Measurements from ENCODE around the gene UNC5A. TPM values are rescaled to one million over a fixed set of nuclear protein-coding genes. Genes with fewer than 3 reads are reported as not detected.
A peak's percentile ranks its signal among the peaks of the same experiment; 100 is the strongest.

The UNC5A gene
- total RNA-seq, 2 experiments from 2014 or later: not detected

DNA sequence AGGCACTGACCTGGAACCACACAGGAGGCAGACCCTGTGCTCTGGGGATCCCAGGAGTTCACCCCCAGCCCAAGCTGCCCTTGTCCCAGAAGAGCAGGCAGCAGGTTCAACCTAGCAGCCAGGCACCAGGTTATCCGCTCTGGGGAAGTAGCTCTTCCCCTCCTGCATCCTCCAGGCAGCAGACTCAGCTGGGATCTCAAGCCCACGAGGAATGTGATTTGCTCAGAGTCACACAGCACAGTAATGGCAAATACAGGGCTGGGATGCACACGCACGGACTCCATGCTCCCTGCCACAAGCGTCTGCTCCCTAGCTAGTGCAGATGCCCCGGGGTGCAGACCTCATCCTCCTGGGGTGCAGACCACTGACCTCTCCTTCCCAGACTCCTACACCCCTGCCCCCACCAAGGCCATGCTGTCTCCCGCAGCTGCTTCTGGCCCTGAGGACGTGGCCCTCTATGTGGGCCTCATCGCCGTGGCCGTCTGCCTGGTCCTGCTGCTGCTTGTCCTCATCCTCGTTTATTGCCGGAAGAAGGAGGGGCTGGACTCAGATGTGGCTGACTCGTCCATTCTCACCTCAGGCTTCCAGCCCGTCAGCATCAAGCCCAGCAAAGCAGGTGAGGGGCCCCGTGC is 63.3 kb downstream of the UNC5A start:
- H3K27me3 Mint-ChIP-seq: peaks cover 20% of the 10 kb centered on the region
- POLR2A ChIA-PET: no interaction called here
- no peaks in the 10 kb centered on the region for H3K36me3 Mint-ChIP-seq (ENCODE audit: low read depth)
- ATAC-seq (no peak), DNase-seq (no peak)
- H3K4me3 Mint-ChIP-seq: no peak overlapping the region
- H3K27ac Mint-ChIP-seq: no peak overlapping the region
- H3K9me3 Mint-ChIP-seq (ENCODE audit: low read depth): no peaks in the 10 kb centered on the region
- peaks cover 7% of the 10 kb centered on the region for H3K4me1 Mint-ChIP-seq
- intact Hi-C loops (cut with DNase I, micrococcal nuclease): no loop called here
- CTCF ChIA-PET: no interaction called here

- no peaks in the 10 kb centered on the region for H3K9me3 Mint-ChIP-seq (ENCODE audit: low read depth)
- ChIA-PET POLR2A (no interaction called here), CTCF (interaction anchor here (0.8 kb wide), 1 partner anchor 10 kb away, joined by 3 read pairs; no protein-coding TSS in a partner anchor)
- ATAC-seq: no peak
- DNase-seq: no peak
- H3K36me3 Mint-ChIP-seq (ENCODE audit: low read depth): no peaks in the 10 kb centered on the region
- H3K27ac Mint-ChIP-seq: no peak overlapping the region
- intact Hi-C loops (cut with DNase I, micrococcal nuclease): no loop called here
- peaks cover 20% of the 10 kb centered on the region for H3K27me3 Mint-ChIP-seq
- H3K4me1 Mint-ChIP-seq: peaks cover 7% of the 10 kb centered on the region
- H3K4me3 Mint-ChIP-seq: no peak overlapping the region
These were observed 63.9 kb downstream of the UNC5A start for GRCh38 chr5:176874198-176874780.

- Mint-ChIP-seq H3K36me3 (ENCODE audit: low read depth) (no peaks in the 10 kb centered on the region), H3K9me3 (ENCODE audit: low read depth) (no peaks in the 10 kb centered on the region), H3K4me1 (peaks cover 7% of the 10 kb centered on the region), H3K4me3 (no peak overlapping the region), H3K27me3 (peaks cover 20% of the 10 kb centered on the region), H3K27ac (no peak overlapping the region)
- ChIA-PET POLR2A (no interaction called here), CTCF (interaction anchor here (0.8 kb wide), 1 partner anchor 9 kb away, joined by 3 read pairs; no protein-coding TSS in a partner anchor)
- intact Hi-C loops (cut with DNase I, micrococcal nuclease): no loop called here
- ATAC-seq (no peak), DNase-seq (no peak)
These were observed 64.7 kb downstream of the UNC5A start for GRCh38 chr5:176875014-176875550.

DNA sequence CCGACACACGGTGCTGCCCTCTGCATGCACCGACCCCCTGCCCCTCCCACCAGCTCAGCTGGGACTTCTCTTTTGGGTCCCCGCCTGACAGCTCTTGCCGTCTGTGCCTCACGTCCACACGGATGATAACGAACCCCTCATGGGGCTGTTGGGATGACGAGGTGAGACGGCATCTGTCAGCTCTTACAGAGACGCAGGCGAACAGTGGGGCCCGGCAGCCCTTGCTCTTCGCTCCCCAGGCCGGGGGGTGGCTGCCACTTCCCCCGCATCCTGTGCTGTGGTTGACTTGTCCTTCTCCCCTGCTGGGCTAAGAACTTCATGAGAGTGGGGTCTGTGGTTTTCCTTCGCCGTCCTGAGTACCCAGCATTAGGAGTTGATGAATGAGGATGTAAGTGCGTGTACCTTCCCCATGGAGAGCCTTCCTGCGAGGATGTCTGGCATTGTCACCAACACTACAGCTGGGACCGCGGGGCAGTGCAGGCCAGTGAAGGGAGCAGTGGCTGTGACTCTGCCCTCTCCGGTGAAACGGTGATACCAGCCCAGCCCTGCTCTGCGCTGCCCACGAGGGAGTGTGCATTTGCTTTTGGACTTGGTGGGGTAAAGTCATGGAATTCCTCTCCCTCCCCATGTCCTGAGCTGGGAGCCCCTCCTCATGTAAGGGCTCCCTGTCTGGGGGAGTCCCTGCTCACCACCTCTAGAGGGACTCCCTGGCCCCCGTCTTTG is 65.6 kb downstream of the UNC5A start:
- H3K4me1 Mint-ChIP-seq: peaks cover 7% of the 10 kb centered on the region
- intact Hi-C loops (cut with DNase I, micrococcal nuclease): no loop called here
- H3K36me3 Mint-ChIP-seq (ENCODE audit: low read depth): no peaks in the 10 kb centered on the region
- DNase-seq (peak; percentile 28), ATAC-seq (peak; percentile 49)
- H3K9me3 Mint-ChIP-seq (ENCODE audit: low read depth): no peaks in the 10 kb centered on the region
- ChIA-PET CTCF (interaction anchor here (0.8 kb wide), 1 partner anchor 24 kb away, joined by 3 read pairs; no protein-coding TSS in a partner anchor), POLR2A (no interaction called here)
- H3K27me3 Mint-ChIP-seq: peaks cover 20% of the 10 kb centered on the region
- no peak overlapping the region for H3K4me3 Mint-ChIP-seq
- no peak overlapping the region for H3K27ac Mint-ChIP-seq

DNA sequence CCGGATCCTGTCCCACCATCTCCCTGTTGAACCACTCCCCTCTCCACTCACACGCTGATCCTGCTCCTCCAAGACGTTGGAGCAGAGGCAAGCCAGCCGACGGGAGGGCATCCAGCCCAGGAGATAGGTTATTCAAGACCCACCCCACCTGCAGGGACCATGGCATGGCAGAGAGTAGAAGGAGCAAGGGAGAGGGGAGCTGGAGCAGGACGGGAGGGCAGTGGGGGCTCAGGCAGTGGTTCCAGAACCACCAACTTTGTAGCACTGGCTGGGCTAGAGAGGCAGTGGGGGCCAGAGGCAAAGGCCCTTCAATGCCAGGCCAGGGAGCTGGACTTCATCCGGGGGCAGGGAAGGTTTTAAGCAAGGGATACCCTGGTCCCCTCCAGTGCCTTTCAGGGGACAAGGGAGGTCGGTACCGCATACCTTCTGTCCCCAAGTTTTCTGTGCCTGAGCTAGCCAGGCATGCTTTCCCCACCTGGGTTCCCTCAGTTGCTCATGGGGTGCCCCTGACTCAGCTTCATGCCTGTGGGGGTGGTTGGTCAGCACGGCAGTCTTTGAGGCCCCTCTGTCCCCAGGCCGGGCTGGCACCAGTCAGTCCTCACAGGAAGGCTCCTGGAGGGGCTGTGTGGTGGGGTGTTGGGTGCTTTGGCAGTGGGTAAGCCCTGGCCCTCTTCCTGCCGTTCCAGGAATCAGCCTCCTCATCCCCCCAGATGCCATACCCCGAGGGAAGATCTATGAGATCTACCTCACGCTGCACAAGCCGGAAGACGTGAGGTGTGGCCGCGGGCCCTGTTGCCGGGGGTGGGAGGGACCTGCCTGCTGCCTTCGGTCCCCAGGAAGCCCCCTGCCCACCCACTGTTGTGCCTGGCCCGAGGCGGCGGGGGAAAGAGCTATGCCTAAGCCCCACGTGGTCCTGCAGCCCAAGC is 66.4 kb downstream of the UNC5A start:
- H3K4me1 Mint-ChIP-seq: peaks cover 7% of the 10 kb centered on the region
- ChIA-PET CTCF (interaction anchor here (0.8 kb wide), 1 partner anchor 23 kb away, joined by 3 read pairs; no protein-coding TSS in a partner anchor), POLR2A (no interaction called here)
- H3K27me3 Mint-ChIP-seq: peaks cover 20% of the 10 kb centered on the region
- ATAC-seq: no peak
- H3K4me3 Mint-ChIP-seq: no peak overlapping the region
- no peak overlapping the region for H3K27ac Mint-ChIP-seq
- no peaks in the 10 kb centered on the region for H3K36me3 Mint-ChIP-seq (ENCODE audit: low read depth)
- H3K9me3 Mint-ChIP-seq (ENCODE audit: low read depth): no peaks in the 10 kb centered on the region
- intact Hi-C loops (cut with DNase I, micrococcal nuclease): no loop called here
- no peak for DNase-seq

DNA sequence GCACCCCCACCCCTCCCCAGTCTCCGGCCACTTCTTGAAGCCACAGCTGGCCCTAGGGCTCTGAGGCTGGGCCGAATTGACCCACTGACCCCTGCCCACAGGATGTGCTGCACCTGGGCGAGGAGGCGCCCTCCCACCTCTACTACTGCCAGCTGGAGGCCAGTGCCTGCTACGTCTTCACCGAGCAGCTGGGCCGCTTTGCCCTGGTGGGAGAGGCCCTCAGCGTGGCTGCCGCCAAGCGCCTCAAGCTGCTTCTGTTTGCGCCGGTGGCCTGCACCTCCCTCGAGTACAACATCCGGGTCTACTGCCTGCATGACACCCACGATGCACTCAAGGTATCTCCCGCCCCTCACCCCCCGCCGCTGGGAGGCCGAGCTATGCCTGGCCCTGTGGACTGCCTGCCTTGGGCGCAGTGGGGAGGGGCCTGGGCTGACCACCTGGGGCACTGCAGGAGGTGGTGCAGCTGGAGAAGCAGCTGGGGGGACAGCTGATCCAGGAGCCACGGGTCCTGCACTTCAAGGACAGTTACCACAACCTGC is 67.5 kb downstream of the UNC5A start:
- ChIA-PET CTCF (interaction anchor here (0.7 kb wide), 1 partner anchor 192 kb away, joined by 3 read pairs; no protein-coding TSS in a partner anchor), POLR2A (no interaction called here)
- ATAC-seq: no peak
- no peak for DNase-seq
- Mint-ChIP-seq H3K36me3 (ENCODE audit: low read depth) (no peaks in the 10 kb centered on the region), H3K27me3 (peaks cover 20% of the 10 kb centered on the region), H3K4me3 (no peak overlapping the region), H3K9me3 (ENCODE audit: low read depth) (no peaks in the 10 kb centered on the region), H3K27ac (no peak overlapping the region), H3K4me1 (peaks cover 7% of the 10 kb centered on the region)
- intact Hi-C loops (cut with DNase I, micrococcal nuclease): no loop called here

DNA sequence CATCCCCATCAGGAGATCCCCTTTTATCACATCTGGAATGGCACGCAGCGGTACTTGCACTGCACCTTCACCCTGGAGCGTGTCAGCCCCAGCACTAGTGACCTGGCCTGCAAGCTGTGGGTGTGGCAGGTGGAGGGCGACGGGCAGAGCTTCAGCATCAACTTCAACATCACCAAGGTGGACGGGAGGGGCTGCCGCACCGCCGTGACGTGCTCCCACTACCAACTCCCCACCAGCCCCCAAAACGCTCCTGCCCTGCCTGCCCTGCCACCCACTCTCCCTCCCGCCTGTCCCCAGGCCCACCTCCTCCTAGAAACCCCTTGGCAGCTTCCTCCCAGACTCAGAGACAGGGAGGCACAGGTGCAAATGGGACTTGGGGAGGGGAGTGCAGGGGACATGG is 68.1 kb downstream of the UNC5A start:
- no peaks in the 10 kb centered on the region for H3K36me3 Mint-ChIP-seq (ENCODE audit: low read depth)
- no peak overlapping the region for H3K4me3 Mint-ChIP-seq
- no peak for ATAC-seq
- intact Hi-C loops (cut with DNase I, micrococcal nuclease): no loop called here
- ChIA-PET CTCF (interaction anchor here (0.9 kb wide), 1 partner anchor 218 kb away, joined by 3 read pairs; no protein-coding TSS in a partner anchor), POLR2A (interaction anchor here (0.6 kb wide), 1 partner anchor 10 kb away, joined by 3 read pairs; no protein-coding TSS in a partner anchor)
- H3K9me3 Mint-ChIP-seq (ENCODE audit: low read depth): no peaks in the 10 kb centered on the region
- DNase-seq: no peak
- peaks cover 20% of the 10 kb centered on the region for H3K27me3 Mint-ChIP-seq
- peaks cover 7% of the 10 kb centered on the region for H3K4me1 Mint-ChIP-seq
- H3K27ac Mint-ChIP-seq: no peak overlapping the region

DNA sequence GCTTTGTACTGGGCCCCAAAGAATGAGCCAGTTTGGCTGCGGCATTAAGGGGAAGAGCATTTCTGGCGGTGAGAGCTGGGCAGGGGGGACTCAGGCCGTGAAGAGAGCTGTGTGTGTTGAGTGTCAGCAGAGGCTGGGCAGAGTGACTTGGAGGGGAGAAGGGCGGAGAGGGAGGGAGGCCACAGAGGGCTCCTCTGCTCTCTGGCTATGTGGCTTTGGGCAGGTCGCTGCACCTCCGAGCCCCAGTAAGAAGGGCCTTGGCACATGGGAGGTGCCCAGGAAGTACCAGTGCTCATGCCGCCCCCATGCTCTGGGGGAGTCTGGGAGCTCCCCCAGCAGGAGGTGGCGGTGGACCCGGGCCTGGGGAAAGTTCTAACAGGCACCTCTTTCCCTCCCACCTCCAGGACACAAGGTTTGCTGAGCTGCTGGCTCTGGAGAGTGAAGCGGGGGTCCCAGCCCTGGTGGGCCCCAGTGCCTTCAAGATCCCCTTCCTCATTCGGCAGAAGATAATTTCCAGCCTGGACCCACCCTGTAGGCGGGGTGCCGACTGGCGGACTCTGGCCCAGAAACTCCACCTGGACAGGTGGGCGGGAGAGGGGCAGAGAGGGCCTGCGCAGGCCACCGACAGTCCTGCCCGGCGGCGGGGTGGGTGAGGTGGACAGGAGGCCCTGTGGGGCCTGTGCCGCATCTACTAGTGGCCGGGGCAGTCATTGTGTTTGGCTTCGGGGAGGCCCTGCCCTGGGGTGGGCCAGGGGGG is 68.7 kb downstream of the UNC5A start:
- Mint-ChIP-seq H3K27me3 (peaks cover 20% of the 10 kb centered on the region), H3K36me3 (ENCODE audit: low read depth) (no peaks in the 10 kb centered on the region), H3K4me3 (no peak overlapping the region), H3K4me1 (peaks cover 7% of the 10 kb centered on the region), H3K27ac (no peak overlapping the region), H3K9me3 (ENCODE audit: low read depth) (no peaks in the 10 kb centered on the region)
- ChIA-PET POLR2A (interaction anchor here (0.6 kb wide), 1 partner anchor 9 kb away, joined by 3 read pairs; no protein-coding TSS in a partner anchor), CTCF (interaction anchor here (0.9 kb wide), 1 partner anchor 218 kb away, joined by 3 read pairs; no protein-coding TSS in a partner anchor)
- DNase-seq (no peak), ATAC-seq (no peak)
- intact Hi-C loops (cut with DNase I, micrococcal nuclease): no loop called here

GRCh38 chr5:176879663-176880361 is 69.5 kb downstream of the UNC5A start:
- no peaks in the 10 kb centered on the region for H3K36me3 Mint-ChIP-seq (ENCODE audit: low read depth)
- no peak overlapping the region for H3K4me3 Mint-ChIP-seq
- peaks cover 10% of the 10 kb centered on the region for H3K4me1 Mint-ChIP-seq
- POLR2A ChIA-PET: no interaction called here
- CTCF ChIA-PET: interaction anchor here (0.9 kb wide), 1 partner anchor 219 kb away, joined by 3 read pairs; no protein-coding TSS in a partner anchor
- H3K9me3 Mint-ChIP-seq (ENCODE audit: low read depth): no peaks in the 10 kb centered on the region
- no peak overlapping the region for H3K27ac Mint-ChIP-seq
- ATAC-seq (no peak), DNase-seq (no peak)
- peaks cover 20% of the 10 kb centered on the region for H3K27me3 Mint-ChIP-seq
- intact Hi-C loops (cut with DNase I, micrococcal nuclease): no loop called here
